Neutrophil (primary cell): ENCODE data around the gene EPYC.

Experiments used
- H3K27ac ChIP-seq: fragments of 200-600 bp; sonication (generic); 2 replicates; pipeline ENCODE4 v1.5.1; 2016; ENCODE audit warnings: mild to moderate bottlenecking, moderate library complexity
- H3K27me3 ChIP-seq: fragments of 200-600 bp; sonication (generic); 2 replicates; pipeline ENCODE4 v1.6.0; 2016; ENCODE audit warnings: mild to moderate bottlenecking
- H3K36me3 ChIP-seq: fragments of 200-600 bp; sonication (generic); 2 replicates; pipeline ENCODE4 v1.5.1; 2017
- H3K4me1 ChIP-seq, 2 experiments: fragments of 200-600 bp in 1 of 2; sonication (generic) in 1 of 2; 1 replicate in 1 of 2; 2 replicates in 1 of 2; pipeline versions ENCODE4 v1.5.1 to v1.6.1; 2013 to 2016; ENCODE audit warnings: low read depth in 1 of 2, low read length in 1 of 2, mild to moderate bottlenecking in 1 of 2, moderate library complexity in 1 of 2; ENCODE audit not compliant: control insufficient read depth in 1 of 2, insufficient read depth in 1 of 2
- H3K4me3 ChIP-seq, 2 experiments: fragments of 200-600 bp in 1 of 2; sonication (generic) in 1 of 2; 1 replicate in 1 of 2; 2 replicates in 1 of 2; pipeline ENCODE4 v1.5.1; 2013 to 2016; ENCODE audit warnings: low read depth in 1 of 2, low read length in 1 of 2, mild to moderate bottlenecking in 1 of 2, moderate library complexity in 1 of 2
- H3K9me3 ChIP-seq: fragments of 200-600 bp; sonication (generic); 2 replicates; pipeline ENCODE4 v1.5.1; 2016
- CTCF ChIP-seq: fragments of 200-600 bp; sonication (generic); IDR thresholded peaks from 2 replicates; pipeline ENCODE4 v1.5.1; 2016; ENCODE audit warnings: antibody characterized with exemption

EPYC gene

DNA sequence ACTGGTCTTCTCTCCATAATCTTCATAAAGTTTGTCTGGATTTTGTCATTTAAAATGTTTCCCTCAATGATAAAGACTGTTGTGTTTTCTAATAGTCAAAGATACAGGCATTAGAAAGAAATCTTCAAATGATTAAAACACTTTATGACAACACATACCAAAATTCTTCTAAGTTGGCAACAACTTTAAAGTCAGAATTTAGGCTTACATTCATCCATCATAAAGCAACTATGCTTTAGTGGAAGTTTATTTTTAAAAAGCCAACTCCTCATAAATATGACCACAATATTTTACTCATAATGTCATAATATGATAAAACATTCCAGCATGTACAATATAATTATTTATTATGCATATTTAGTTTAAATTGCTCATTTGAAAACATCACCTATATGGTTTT lies 32.5 kb downstream of the EPYC start:
- H3K36me3 ChIP-seq: no peaks in the 10 kb centered on the region
- H3K27ac ChIP-seq: no peak overlapping the region
- H3K4me3 ChIP-seq: no peak overlapping the region
- H3K4me1 ChIP-seq: no peaks in the 10 kb centered on the region
- no peak for TF ChIP-seq CTCF
- no peaks in the 10 kb centered on the region for H3K27me3 ChIP-seq
- no peaks in the 10 kb centered on the region for H3K9me3 ChIP-seq

DNA sequence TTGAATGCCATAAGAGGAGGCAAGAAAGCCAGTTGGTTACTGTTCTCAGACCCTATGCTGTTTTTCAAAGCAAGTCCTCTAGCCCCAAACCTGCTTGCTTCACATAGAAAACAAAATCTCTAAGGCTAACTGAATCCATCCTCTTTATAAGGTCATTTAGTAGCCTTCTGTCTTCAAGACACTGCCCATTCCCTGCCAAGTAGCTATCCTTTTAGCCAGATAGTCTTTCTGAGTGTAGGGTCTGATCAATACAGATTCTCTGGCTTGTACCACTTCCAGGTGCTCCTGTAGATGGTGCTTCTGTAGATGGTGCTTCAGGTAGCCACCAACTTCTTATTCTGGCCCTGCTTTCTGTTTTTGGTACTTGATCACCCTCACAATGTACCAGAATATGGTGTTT lies 33.9 kb downstream of the EPYC start:
- Histone ChIP-seq H3K9me3 (no peaks in the 10 kb centered on the region), H3K36me3 (no peaks in the 10 kb centered on the region), H3K4me1 (no peaks in the 10 kb centered on the region), H3K27me3 (no peaks in the 10 kb centered on the region), H3K27ac (no peak overlapping the region), H3K4me3 (no peak overlapping the region)
- no peak for TF ChIP-seq CTCF

- Histone ChIP-seq H3K4me3 (no peak overlapping the region), H3K27me3 (no peaks in the 10 kb centered on the region), H3K27ac (no peak overlapping the region), H3K9me3 (no peaks in the 10 kb centered on the region), H3K36me3 (no peaks in the 10 kb centered on the region), H3K4me1 (no peaks in the 10 kb centered on the region)
- no peak for TF ChIP-seq CTCF
Measured at GRCh38 chr12:90970471-90970870, 34.3 kb downstream of the EPYC start.

GRCh38 chr12:90969851-90970250 lies 34.9 kb downstream of the EPYC start:
- H3K36me3 ChIP-seq: no peaks in the 10 kb centered on the region
- H3K27ac ChIP-seq: no peak overlapping the region
- no peak overlapping the region for H3K4me3 ChIP-seq
- H3K9me3 ChIP-seq: no peaks in the 10 kb centered on the region
- no peaks in the 10 kb centered on the region for H3K4me1 ChIP-seq
- TF ChIP-seq CTCF: no peak
- no peaks in the 10 kb centered on the region for H3K27me3 ChIP-seq

DNA sequence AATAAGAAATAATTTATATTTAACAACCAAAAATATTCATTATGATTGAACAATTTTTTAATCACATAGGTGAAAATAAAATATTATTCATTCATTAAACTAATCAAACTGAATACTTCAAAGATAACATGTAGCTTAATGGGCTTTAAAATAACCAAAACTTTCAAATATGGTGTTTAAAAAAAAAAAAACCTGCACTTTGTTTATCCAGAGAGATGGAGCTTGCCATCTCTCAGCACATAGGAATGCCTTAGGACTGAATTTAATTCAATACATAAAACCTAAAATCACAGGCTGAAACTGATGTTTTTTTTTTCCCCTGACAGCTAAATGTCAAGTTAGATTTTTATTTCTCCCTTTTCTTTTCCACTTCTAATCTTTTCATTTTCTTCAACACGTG lies 35.4 kb downstream of the EPYC start:
- H3K27me3 ChIP-seq: no peaks in the 10 kb centered on the region
- H3K36me3 ChIP-seq: no peaks in the 10 kb centered on the region
- no peaks in the 10 kb centered on the region for H3K4me1 ChIP-seq
- no peak overlapping the region for H3K4me3 ChIP-seq
- TF ChIP-seq CTCF: no peak
- no peak overlapping the region for H3K27ac ChIP-seq
- no peaks in the 10 kb centered on the region for H3K9me3 ChIP-seq

- no peak overlapping the region for H3K4me3 ChIP-seq
- TF ChIP-seq CTCF: no peak
- no peaks in the 10 kb centered on the region for H3K36me3 ChIP-seq
- H3K9me3 ChIP-seq: no peaks in the 10 kb centered on the region
- no peaks in the 10 kb centered on the region for H3K27me3 ChIP-seq
- no peaks in the 10 kb centered on the region for H3K4me1 ChIP-seq
- H3K27ac ChIP-seq: no peak overlapping the region
Measured at GRCh38 chr12:90965204-90965603, 39.6 kb downstream of the EPYC start.
